ENCODE data around the gene ZFP37.
"Not testable (repeated sequence)": the region's sequence is repeated elsewhere in the genome, so short reads cannot be mapped to it uniquely, and the experiment has no call there.

DNA sequence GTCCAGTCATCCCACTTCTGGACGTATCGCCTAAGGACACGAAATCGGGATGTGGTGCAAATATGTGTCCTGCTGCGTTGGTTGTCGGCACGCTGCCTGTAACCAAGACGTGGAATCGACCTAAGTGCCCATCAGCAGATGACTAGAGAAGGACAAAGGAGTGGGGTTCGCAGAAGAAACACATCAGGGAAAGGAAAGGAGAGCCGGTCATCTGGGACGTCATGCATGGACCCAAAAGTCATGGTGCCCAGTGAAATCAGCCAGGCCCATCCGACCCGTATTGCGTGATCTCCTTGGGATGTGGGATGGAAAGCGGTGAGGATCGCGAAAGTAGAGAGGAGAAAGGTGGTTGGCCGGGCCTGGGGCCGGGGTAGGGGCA is 6.4 kb upstream of the ZFP37 start:
- TF ChIP-seq, protein P1, sequence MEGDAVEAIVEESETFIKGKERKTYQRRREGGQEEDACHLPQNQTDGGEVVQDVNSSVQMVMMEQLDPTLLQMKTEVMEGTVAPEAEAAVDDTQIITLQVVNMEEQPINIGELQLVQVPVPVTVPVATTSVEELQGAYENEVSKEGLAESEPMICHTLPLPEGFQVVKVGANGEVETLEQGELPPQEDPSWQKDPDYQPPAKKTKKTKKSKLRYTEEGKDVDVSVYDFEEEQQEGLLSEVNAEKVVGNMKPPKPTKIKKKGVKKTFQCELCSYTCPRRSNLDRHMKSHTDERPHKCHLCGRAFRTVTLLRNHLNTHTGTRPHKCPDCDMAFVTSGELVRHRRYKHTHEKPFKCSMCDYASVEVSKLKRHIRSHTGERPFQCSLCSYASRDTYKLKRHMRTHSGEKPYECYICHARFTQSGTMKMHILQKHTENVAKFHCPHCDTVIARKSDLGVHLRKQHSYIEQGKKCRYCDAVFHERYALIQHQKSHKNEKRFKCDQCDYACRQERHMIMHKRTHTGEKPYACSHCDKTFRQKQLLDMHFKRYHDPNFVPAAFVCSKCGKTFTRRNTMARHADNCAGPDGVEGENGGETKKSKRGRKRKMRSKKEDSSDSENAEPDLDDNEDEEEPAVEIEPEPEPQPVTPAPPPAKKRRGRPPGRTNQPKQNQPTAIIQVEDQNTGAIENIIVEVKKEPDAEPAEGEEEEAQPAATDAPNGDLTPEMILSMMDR (tag by site-specific recombination; IDR thresholded peaks at IDR 0.05), result not testable (repeated sequence)
- TF ChIP-seq, protein P2, sequence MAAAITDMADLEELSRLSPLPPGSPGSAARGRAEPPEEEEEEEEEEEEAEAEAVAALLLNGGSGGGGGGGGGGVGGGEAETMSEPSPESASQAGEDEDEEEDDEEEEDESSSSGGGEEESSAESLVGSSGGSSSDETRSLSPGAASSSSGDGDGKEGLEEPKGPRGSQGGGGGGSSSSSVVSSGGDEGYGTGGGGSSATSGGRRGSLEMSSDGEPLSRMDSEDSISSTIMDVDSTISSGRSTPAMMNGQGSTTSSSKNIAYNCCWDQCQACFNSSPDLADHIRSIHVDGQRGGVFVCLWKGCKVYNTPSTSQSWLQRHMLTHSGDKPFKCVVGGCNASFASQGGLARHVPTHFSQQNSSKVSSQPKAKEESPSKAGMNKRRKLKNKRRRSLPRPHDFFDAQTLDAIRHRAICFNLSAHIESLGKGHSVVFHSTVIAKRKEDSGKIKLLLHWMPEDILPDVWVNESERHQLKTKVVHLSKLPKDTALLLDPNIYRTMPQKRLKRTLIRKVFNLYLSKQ (tag by site-specific recombination; IDR thresholded peaks at IDR 0.05; ENCODE audit: borderline replicate concordance), result not testable (repeated sequence)
- not testable (repeated sequence) for TF ChIP-seq ZNF121 (tag by site-specific recombination; IDR thresholded peaks at IDR 0.05); ZNF174 (tag by site-specific recombination; IDR thresholded peaks at IDR 0.05); ZBTB21 (tag by site-specific recombination; IDR thresholded peaks at IDR 0.05); GFI1B (tag by site-specific recombination; IDR thresholded peaks at IDR 0.05); ZNF202 (tag by site-specific recombination; IDR thresholded peaks at IDR 0.05; ENCODE audit: borderline replicate concordance); KLF9 (tag by site-specific recombination; IDR thresholded peaks at IDR 0.05; ENCODE audit: low read depth); IKZF3 (tag by site-specific recombination; IDR thresholded peaks at IDR 0.05); ZNF274 (IDR thresholded peaks at IDR 0.05; ENCODE audit: low read length); ZNF274 (tag by site-specific recombination; IDR thresholded peaks at IDR 0.05; ENCODE audit: borderline replicate concordance)
- TF ChIP-seq, protein P3, sequence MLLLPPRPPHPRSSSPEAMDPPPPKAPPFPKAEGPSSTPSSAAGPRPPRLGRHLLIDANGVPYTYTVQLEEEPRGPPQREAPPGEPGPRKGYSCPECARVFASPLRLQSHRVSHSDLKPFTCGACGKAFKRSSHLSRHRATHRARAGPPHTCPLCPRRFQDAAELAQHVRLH (tag by site-specific recombination; IDR thresholded peaks at IDR 0.05), result not testable (repeated sequence)
- TF ChIP-seq, protein P4, sequence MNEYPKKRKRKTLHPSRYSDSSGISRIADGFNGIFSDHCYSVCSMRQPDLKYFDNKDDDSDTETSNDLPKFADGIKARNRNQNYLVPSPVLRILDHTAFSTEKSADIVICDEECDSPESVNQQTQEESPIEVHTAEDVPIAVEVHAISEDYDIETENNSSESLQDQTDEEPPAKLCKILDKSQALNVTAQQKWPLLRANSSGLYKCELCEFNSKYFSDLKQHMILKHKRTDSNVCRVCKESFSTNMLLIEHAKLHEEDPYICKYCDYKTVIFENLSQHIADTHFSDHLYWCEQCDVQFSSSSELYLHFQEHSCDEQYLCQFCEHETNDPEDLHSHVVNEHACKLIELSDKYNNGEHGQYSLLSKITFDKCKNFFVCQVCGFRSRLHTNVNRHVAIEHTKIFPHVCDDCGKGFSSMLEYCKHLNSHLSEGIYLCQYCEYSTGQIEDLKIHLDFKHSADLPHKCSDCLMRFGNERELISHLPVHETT (tag by site-specific recombination; IDR thresholded peaks at IDR 0.05), result not testable (repeated sequence)
- TF ChIP-seq, protein P5, sequence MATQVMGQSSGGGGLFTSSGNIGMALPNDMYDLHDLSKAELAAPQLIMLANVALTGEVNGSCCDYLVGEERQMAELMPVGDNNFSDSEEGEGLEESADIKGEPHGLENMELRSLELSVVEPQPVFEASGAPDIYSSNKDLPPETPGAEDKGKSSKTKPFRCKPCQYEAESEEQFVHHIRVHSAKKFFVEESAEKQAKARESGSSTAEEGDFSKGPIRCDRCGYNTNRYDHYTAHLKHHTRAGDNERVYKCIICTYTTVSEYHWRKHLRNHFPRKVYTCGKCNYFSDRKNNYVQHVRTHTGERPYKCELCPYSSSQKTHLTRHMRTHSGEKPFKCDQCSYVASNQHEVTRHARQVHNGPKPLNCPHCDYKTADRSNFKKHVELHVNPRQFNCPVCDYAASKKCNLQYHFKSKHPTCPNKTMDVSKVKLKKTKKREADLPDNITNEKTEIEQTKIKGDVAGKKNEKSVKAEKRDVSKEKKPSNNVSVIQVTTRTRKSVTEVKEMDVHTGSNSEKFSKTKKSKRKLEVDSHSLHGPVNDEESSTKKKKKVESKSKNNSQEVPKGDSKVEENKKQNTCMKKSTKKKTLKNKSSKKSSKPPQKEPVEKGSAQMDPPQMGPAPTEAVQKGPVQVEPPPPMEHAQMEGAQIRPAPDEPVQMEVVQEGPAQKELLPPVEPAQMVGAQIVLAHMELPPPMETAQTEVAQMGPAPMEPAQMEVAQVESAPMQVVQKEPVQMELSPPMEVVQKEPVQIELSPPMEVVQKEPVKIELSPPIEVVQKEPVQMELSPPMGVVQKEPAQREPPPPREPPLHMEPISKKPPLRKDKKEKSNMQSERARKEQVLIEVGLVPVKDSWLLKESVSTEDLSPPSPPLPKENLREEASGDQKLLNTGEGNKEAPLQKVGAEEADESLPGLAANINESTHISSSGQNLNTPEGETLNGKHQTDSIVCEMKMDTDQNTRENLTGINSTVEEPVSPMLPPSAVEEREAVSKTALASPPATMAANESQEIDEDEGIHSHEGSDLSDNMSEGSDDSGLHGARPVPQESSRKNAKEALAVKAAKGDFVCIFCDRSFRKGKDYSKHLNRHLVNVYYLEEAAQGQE (tag by site-specific recombination; IDR thresholded peaks at IDR 0.05), result not testable (repeated sequence)

Measured in HEK293 (cell line).